RPMI8226 (cell line): ENCODE data around the gene USP33.
A peak's percentile ranks its signal among the peaks of the same experiment; 100 is the strongest.
"Not testable (repeated sequence)": the region's sequence is repeated elsewhere in the genome, so short reads cannot be mapped to it uniquely, and the experiment has no call there.

Experiments used
- DNase-seq: peaks from one replicate; pipeline ENCODE4 v3.0.0-alpha.2; 2015

The USP33 gene

DNA sequence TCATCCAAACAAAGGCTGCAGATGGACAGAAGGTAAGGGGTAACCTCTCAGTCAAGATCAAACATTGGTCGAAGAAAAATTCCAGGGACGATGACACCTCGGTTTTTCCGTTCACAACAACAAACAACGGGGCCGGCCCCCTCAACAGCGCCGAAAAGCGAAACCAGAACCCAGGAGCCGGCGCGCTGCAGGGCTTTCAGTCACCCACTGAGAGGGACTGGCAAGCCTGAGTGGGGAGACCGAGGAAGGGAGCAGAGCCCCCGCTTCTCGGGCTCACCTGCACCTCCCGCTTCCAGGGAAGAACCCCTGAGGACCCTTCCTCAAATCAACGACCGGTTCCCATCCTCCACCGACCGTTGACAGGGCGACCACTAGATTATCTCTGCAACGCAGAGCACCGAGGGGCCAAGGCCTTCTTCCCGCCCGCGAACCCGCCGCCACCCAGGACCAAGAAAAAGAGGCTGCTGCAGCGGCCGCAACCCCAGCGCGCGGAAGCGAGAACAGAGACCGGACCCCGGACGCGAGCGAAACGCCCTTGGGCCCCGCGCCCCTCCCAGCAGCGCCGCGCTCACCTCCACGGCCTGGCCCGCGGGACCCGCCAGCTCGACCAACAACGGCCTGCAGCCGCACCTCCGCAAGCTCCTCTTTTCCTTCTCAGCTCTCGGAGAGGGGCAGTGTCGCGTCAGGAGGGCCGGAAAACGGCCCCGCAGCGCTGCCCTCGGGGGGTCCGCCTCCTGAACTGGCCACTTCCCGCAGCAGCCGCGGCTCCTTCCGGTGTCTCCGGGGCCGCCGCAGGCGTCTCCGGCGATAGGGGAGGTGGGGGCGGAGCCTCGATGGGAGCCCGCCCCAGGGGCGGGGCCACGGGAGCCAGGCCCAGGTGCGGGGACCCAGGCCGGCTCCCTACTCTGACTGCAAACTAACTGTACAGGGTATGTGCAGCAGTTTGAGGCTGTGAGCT, at the start of gene USP33:
Gene USP33 (minus strand): TSS at position 782 of the 958 bp plus-strand sequence. CDS start 18,155 bp downstream, outside the sequence.
- peak; percentile 90 for DNase-seq

DNA sequence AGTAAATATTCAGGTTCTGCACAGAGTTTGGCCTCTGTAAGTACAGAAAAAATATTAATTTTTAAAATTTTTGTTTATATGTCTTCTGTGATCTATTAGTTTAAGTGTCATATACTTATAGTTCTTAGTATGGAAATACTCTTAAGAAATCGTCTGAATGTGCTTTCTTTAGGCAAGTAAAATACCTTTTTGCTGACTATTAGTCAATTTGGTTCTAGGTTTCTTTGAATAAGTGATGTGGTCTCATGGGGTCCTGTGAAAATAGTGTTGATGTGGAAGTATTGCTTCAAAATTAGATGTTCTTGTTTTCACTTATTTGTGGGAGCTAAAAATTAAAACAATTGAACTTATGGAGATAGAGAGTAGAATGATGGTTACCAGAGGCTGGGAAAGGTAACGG, 43.7 kb upstream of the USP33 start:
- DNase-seq = no peak

DNA sequence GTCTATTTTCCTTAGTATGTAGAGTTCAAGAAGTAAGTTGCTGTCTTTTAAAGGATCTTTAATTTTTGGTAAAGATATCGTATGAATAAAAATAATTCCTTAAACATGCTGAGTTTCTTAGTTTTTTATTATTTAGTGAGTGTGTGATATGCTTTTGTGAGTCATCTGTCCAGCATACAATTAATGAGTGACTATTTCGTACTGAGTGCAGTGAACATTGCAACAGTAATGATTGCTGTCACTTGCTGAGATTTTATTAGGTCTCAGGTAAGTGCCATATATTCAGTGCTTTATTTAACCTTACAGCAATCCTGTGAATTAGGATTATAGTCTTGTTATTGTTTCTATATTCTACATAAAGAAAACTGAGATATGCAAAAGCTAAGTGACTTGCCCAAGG, 42.4 kb upstream of the USP33 start:
- no peak for DNase-seq

DNA sequence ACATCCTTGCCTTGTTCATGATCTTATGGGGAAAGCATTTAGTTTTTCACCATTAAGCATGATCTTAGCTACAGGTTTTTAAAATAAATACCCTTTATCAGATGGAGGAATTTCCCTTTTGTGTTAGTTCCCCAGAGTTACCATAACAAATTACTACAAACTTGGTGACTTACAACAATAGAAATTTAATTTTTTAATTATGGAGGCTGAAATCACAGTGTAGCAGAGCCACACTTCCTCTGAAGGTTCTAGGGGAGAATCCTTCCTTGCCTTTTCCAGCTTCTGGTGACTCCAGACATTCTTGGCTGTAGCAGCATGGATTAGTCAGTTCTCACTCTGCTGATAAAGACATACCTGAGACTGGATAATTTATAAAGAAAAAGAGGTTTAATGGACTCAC, 38.3 kb upstream of the USP33 start:
- no peak for DNase-seq

DNA sequence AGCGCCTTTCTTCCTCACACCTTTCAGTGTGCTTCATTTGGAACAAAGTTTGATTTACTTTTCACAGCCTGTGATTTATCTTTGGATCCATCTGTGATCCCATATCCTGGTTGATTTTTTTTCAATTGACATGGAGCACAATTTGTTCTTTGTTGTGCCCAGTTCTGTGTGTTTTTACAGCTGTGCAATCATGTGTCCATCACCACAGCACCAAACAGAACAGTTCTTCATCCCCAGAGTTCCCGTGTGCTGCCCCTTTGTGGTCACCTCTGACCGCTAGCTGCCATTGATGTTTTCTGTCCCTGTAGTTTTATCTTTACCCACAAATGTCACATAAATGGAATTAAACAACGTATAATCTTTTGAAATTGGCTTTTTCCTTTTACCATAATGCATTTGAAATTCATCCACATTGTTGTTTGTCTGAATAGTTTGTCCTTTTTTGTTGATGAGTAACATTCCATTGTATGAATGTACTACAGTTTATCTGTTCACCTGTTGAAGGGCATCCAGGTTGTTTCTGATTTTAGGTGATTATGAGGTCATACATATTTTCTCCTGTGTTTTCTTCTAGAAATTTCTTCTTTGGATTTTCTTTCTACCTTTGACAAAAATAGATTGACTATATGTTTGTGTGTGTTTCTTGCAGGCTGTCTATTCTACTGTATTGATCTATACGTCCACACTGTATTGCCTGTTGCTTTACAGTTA, 37.2 kb upstream of the USP33 start:
- DNase-seq = no peak

DNA sequence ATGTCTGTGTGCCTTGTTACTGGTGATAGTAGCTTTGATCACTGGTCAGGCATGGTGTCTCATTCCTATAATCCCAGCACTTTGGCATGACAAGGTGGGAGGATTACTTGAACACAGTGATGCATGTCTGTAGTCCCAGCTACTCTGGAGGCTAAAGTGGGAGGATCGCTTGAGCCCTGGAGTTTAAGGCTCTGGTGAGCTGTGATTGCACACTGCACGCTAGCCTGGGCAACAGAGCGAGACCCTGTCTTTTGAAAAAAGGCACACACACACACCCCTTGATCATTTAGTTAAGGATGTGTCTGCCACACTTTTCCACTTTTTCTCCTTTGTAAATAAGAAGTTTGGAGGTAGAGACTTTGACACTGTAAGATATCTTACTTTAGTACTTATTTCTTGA, 34.9 kb upstream of the USP33 start:
- no peak for DNase-seq

DNA sequence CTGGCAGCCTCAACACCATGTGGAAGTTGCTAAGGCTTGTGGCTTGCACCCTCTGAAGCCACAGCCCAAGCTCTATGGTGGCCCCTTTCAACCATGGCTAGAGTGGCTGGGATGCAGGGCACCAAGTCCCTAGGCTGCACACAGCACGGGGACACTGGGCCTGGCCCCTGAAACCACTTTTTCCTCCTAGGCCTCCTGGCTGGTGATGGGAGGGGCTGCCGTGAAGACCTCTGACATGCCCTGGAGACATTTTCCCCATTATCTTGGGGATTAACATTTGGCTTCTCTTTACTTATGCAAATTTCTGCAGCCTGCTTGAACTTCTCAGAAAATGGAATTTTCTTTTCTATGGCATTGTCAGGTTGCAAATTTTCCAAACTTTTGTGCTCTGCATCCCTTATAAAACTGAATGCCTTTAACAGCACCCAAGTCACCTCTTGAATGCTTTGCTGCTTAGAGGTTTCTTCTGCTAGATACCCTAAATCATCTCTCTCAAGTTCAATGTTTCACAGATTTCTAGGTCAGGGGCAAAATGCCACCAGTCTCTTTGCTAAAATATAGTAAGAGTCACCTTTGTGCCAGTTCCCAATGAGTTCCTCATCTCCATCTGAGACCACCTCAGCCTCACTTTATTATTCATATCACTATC, 26.6 kb upstream of the USP33 start:
- DNase-seq = not testable (repeated sequence)

DNA sequence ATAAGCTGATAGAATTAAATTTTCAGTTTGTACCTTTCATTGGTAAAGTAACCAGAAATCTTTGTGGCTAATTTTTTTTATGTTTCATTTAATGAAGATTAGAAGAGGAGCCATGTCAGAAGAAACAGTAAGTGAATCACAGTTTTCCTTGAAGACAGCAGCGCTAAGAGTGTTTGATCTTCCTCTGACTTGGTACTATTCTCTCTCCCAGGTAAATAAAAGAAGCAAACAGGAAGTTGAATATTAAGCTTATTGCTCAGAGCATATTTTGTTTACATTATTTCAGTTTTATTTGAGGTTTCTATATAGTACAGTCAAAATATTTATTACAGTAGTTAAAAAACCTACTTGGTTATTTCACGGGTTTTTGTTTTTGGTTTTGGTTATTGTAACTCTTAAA, 23.5 kb upstream of the USP33 start:
- no peak for DNase-seq

DNA sequence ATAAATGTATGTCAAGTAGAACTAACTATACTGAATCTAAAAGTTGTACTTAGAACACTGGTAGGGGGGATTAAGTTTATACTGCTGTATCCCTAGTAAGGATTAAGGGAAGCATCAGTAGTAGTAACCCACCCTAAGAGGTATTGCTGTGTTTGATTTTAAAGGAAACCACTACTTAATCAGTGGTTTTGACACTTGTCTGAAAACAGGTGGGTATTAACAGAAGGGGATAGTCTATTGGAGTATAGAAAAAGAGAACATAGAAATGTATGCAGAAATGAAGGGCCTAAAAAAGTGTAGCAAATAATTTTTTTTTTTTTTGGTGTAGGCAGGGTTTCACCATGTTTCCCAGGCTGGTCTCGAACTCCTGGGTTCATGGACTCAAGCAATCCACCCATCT, 22.0 kb upstream of the USP33 start:
- no peak for DNase-seq

DNA sequence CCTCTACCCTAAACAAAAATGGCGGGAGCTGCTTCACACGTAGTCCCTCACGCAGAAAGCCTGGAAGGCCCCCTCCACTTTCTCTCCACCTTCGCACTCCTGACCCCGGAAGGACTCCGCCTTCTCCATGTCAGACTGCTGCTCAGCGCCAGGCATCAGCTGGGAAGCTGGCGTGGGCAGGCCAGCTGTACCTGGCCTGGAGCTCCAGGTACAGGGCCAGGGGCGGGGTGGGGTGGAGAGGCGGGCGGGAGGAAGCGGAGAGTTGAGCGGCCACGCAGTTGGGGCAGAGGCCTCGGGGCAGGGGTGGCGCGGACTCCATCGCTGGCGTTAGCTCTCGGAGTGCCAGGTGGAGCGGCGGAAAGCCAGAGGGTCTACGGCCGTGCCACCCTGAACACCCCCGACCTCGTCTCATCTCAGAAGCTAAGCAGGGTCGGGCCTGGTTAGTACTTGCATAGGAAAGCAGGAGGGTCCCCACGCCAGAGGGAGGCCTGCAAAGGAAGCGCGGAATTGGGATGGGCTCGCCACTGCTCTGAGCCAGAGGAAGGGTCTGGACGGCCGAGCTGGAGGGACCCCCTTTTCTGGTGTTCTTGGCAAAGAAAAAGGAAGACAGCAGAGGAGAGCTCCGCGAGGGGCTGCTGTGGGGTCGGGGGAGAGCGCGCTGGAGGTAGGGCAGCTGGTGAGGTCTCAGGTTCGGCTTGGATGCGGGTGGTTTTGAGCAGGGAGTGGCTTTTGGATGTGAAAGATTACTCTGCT, 20.1 kb upstream of the USP33 start, which contains the start of gene MIGA1:
Gene MIGA1 (plus strand): TSS at position 121 of the 753 bp plus-strand sequence. CDS start 3,604 bp downstream, outside the sequence.
- peak; percentile 86 for DNase-seq

DNA sequence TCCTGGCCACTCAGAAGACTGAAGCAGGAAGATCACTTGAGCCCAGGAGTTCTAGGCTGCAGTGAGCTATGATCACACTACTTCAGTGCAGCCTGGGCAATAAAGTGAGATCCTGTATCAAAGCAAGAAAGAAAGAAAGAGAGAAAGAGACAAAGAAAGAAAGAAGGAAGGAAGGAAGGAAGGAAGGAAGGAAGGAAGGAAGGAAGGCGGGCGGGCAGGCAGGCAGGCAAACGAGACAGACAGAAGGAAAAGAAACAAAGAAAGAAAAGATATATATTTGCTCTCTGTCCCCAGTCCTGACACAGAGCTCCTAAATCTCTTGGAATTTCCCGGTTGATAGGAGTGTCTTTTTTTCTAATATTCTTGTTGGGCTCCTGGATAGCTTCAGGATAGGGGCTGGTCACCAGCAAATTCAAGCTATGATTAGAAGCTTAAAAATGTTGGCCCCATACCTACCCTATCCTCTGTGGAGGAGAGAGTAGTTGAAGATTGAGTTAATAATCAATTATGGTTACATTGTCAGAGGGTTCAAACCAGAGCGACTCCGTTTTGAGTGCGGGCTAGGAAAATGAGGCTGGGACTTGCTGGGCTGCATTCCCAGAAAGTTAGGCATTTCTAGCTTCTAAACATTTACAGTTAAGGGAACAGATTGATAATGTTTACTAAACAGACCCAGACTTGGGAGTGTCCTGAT, 16.5 kb upstream of the USP33 start:
- no peak for DNase-seq

DNA sequence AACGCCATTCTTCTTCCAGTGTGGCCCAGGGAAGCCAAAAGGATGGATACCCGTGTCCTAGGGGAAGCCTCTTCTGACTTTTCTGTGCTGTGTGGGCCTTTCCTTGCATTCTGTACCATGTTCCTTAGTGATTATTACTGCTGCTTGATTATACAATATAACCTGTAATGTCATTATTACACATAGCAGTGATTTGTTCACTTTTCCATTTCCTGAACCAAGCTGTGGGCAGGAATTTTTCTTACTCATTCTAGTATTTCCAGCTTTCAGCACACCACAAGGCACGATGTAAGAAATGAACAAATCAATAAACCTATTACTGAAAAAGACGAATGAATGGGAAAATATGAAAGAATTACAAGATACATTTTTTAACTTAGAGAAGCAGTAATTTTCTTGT, 8.4 kb upstream of the USP33 start:
- no peak for DNase-seq

DNA sequence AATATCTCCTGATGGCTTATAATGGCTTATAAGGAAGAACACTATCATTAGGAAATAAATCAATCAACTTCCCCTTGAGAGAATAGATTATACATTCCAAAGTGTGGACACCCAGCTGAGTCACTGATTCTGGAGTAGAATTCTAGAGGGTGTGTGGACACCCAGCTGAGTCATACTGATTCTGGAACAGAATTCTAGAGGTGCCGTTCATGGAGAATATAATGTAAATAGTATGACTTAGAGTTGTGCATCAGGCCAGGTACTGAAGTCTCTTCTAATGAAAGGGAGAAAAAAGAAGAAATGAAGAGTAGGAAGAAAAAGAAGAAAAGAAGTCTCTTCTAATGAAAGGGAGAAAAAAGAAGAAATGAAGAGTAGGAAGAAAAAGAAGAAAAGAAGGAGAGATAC, 2.4 kb upstream of the USP33 start:
- DNase-seq = no peak

DNA sequence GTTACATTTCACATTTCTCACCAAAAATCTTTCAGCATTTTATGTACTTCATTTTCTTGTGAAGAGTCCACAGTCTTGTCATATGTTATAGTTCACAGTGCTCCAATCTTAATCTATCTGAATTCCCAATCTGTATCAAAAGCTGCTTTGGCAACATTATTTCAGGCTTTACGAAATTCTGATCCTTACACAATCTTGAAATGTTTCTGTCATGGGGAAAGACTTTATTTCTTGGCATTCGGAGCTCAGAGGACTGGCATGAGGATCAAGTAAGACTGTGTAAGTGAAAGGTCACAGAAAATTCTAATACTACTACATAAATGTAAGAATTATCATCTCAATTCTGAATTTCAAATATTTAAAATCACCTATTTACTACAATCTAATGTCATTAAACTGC, 2.0 kb downstream of the USP33 start:
- DNase-seq = no peak

DNA sequence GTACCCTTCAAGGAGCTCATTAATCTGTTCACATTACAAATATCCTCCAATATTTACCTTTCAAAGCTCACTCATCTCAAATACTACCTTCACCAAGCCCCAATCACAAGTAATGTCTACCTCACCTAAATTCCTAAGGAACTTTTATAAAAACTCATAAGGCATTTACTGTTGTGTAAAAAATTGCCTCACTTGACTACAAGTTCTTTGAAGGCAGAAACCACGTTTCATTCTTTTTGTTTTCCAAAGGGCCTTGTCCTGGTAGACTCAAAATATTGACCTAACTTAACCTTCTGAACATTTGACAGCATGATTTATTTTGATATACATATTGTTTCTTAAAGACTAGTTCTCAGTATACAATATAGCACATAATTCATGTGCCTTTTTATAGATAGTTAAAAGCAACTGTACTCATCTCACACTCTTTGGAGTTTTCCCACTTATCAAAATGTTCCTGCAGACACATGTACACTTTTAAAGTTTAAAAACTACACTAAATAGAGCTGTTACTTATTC, 2.5 kb downstream of the USP33 start:
- DNase-seq = no peak

DNA sequence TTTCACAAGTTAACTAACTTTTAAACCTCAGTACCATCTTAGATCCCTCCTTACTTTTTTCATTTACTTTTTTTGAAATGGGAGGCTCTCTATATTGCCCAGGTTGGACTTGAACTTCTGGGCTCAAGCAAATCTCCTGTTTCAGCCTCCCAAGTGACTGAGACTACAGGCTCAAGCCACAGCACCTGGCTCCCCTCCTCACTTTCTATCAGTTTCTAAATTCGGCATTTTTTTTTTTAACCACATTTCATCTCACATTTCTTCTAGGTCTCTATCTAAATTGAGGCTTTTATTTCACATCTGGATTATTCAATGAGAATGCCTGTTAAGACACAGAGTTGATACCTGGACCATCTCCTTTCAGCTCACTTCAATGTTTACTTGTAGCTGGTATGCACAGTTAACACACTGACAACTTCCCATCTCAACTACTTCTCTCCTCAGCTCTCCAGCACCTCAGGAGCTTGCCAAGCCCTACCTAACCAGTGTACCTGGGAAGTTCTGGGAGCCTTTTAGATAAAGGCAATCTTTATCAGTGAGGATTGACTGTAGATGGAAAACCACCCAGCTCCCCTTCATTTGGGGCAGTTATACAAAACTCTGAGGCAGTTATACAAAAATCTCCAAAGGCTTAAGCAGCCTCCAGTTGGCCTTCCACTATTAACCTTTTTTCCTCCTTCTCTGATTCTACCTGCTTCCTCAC, 3.4 kb downstream of the USP33 start:
- no peak for DNase-seq

DNA sequence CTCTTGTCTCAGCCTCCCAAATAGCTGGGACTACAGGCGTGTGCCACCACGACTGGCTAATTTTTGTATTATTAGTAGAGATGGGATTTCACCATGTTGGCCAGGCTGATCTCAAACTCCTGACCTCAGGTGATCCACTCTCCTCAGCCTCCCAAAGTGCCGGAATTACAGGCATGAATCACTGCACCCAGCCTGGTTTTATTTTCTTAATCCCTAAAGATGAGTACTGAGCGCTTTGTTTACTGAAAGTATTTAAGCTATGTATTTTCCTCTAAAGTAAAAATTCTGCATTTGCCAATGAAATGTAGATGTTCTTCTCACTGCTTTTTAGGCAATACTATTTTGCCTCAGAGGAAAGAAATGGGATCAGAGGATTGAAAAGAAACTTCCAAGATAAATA, 10.2 kb downstream of the USP33 start:
- DNase-seq = not testable (repeated sequence)

DNA sequence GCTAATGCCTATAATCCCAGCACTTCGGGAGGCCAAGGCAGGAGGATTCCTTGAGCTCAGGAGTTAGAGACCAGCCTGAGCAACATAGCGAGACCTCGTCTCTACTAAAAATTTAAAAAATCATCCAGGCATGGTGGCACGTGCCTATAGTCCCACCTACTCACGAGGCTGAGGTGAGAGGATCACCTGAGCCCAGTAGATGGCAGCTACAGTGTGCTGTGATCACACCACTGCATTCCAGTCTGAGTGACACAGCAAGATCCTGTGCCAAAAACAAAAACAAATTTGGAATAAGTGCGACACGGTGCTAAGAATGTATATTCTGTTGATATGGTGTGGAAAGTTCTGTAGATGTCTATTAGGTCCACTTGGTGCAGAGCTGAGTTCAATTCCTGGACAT, 15.1 kb downstream of the USP33 start:
- no peak for DNase-seq

DNA sequence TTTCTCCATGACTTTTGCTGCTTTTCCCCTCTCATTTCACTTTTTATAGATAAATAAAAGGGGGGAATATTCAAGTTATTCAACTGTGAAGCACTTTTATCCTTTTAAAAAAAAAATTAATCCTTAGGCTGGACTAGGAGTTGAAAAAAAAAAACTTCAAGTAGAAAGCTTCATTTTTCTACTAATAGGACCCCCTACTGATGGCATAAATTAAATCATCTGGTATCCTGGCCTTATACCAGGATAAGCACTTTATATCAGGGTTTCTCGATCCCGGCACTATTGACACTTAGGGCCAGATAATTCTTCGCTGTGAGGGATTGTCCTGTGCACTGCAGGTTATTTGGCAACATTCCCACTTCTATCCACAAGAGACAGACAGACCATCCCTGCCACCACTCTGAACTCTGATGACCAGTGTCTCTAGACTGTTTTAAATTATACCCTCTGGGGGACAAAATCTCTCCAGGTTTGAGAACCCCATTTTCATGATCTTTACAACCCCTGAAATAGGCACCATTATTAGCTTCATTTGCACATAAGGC, 17.6 kb downstream of the USP33 start:
- DNase-seq = no peak

DNA sequence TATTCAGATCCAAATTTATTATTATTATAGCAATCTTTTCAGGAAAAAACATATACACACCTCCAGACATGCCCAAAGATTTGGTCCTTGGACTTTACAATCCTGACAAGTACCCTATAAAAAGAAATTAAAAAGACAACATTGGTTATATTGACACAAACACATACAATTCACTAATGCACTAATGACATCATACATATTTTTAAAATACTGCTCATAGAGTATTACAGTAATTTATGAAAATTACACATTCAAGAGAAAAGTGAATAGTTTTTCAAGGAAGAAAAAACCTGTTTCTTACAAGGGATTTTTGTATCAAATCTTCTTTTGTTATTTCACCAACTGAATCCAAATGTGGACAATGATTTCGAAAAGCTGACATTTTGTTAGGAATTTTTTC, 18.3 kb downstream of the USP33 start:
- DNase-seq = no peak

DNA sequence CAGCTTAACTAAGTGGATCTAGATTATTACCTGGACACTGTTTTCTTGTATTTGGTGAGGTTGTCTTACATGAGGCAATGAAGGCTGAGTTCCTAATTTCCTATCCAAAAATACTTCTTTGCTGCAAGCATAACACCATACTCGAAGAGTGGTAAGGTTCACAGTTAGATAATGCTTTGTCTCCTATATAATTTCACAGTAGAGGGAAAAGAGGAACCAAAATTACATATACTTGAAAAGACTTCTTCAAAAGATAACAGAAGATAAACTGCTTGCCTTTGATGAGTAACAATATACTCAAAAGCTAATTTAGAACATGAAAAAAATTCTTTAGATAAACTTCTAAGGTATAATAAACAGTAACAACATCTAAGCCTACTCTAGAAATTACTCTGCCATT, 20.4 kb downstream of the USP33 start:
- no peak for DNase-seq
